Endothelial cell of umbilical vein (primary cell): Measurements from ENCODE around the gene RFNG. TPM values are rescaled to one million over a fixed set of nuclear protein-coding genes. Genes with fewer than 3 reads are reported as not detected.

Source experiments
- BruUV-seq: library from RNA; stranded (reverse); fragments of 400-500 nt; replicated peaks from 2 replicates; lab custom pipeline; 2021; lab: Mats Ljungman, UMichigan
- CTCF ChIA-PET: fragments of 300-600, 350-600 bp; sonication (Branson Sonifier 250); formaldehyde crosslinking; loops from one replicate; lab custom pipeline; 2021; ENCODE audit warnings: antibody characterized with exemption, inconsistent platforms; lab: Charles Lee
- POLR2A ChIA-PET: fragments of 300-600, 350-600 bp; sonication (Branson Sonifier 250); formaldehyde crosslinking; loops from one replicate; lab custom pipeline; 2021; ENCODE audit warnings: antibody characterized with exemption, inconsistent platforms; lab: Charles Lee
- DNase-seq: peaks from one replicate; pipeline ENCODE4 v3.0.0-alpha.2; 2011; ENCODE audit warnings: low read depth, low spot score
- FAIRE-seq: peaks from 2 replicates; lab custom pipeline; 2011; peaks lifted over from hg19 to GRCh38; lab: Jason Lieb, UNC
- H2AFZ ChIP-seq: 2 replicates; pipeline ENCODE4 v1.6.0; 2012; ENCODE audit warnings: low read depth, low read length, control low read depth, inconsistent platforms
- H3K27ac ChIP-seq: 2 replicates; pipeline ENCODE4 v1.5.1; 2011; ENCODE audit warnings: low read depth, mild to moderate bottlenecking, control low read depth, low read length, moderate library complexity; ENCODE audit not compliant: insufficient read depth
- H3K27me3 ChIP-seq, 2 experiments: 2 replicates each; pipeline versions ENCODE4 v1.6.0 to v1.6.1; 2011; ENCODE audit warnings: low read length in 2 of 2, mixed read lengths in 1 of 2; ENCODE audit not compliant: control insufficient read depth in 2 of 2, insufficient read depth in 2 of 2
- H3K36me3 ChIP-seq, 2 experiments: 2 replicates in 1 of 2; 3 replicates in 1 of 2; pipeline ENCODE4 v1.5.1; 2011; ENCODE audit warnings: low read length in 2 of 2, mild to moderate bottlenecking in 1 of 2, moderate library complexity in 1 of 2; ENCODE audit not compliant: control insufficient read depth in 2 of 2, insufficient read depth in 2 of 2; ENCODE audit errors: extremely low read depth in 1 of 2
- H3K4me1 ChIP-seq: 3 replicates; pipeline ENCODE4 v1.5.1; 2011; ENCODE audit warnings: mild to moderate bottlenecking, low read length; ENCODE audit not compliant: control insufficient read depth, insufficient read depth; ENCODE audit errors: extremely low read depth
- H3K4me2 ChIP-seq: 2 replicates; pipeline ENCODE4 v1.6.1; 2011; ENCODE audit warnings: low read length, control low read depth, mixed read lengths; ENCODE audit not compliant: insufficient read depth
- H3K4me3 ChIP-seq, 3 experiments: fragments of 200-600 bp in 1 of 3; sonication (generic), shearing (Covaris generic) in 1 of 3; replicated peaks in 1 of 3; 2 replicates each; pipeline ENCODE4 v1.5.1; 2011 to 2016; ENCODE audit warnings: control low read depth in 3 of 3, low read length in 3 of 3, mild to moderate bottlenecking in 2 of 3, inconsistent platforms in 1 of 3, low read depth in 1 of 3, moderate library complexity in 1 of 3; ENCODE audit not compliant: insufficient read depth in 1 of 3
- H3K79me2 ChIP-seq: 2 replicates; pipeline ENCODE4 v1.6.0; 2012; ENCODE audit warnings: low read length, inconsistent platforms; ENCODE audit not compliant: control insufficient read depth, insufficient read depth
- H3K9ac ChIP-seq: replicated peaks from 2 replicates; pipeline ENCODE3; 2011; ENCODE audit warnings: low read length, control low read depth; ENCODE audit not compliant: insufficient read depth; ENCODE audit errors: extremely low read depth
- H3K9me1 ChIP-seq: replicated peaks from 3 replicates; pipeline ENCODE4 v1.6.0; 2011; ENCODE audit warnings: mild to moderate bottlenecking, low read length; ENCODE audit not compliant: control insufficient read depth, insufficient read depth; ENCODE audit errors: extremely low read depth
- H3K9me3 ChIP-seq: replicated peaks from 2 replicates; pipeline ENCODE4 v1.5.1; 2012; ENCODE audit warnings: low read length, inconsistent platforms; ENCODE audit not compliant: control insufficient read depth, insufficient read depth
- H4K20me1 ChIP-seq: replicated peaks from 2 replicates; pipeline ENCODE3; 2011; ENCODE audit warnings: mild to moderate bottlenecking, low read length; ENCODE audit not compliant: control insufficient read depth, insufficient read depth; ENCODE audit errors: extremely low read depth
- GATA2 ChIP-seq: IDR thresholded peaks from 2 replicates; pipeline ENCODE4 v1.7.0; 2011; ENCODE audit warnings: low read depth, mild to moderate bottlenecking, moderate library complexity, mixed read lengths, low read length; ENCODE audit not compliant: insufficient read length, insufficient read depth
- MAX ChIP-seq: IDR thresholded peaks from 2 replicates; pipeline ENCODE4 v1.6.1; 2011; ENCODE audit not compliant: insufficient read depth, insufficient read length
- MYC ChIP-seq: IDR thresholded peaks from one replicate; pipeline ENCODE4 v1.6.1; 2011; ENCODE audit warnings: mild to moderate bottlenecking, low read depth, low read length
- POLR2A ChIP-seq: IDR thresholded peaks from 2 replicates; pipeline ENCODE4 v1.6.1; 2012; ENCODE audit warnings: low read depth, mild to moderate bottlenecking, control low read depth, low read length
- POLR2AphosphoS5 ChIP-seq: IDR thresholded peaks from 2 replicates; pipeline ENCODE4 v1.6.1; 2012; ENCODE audit warnings: low read depth, mild to moderate bottlenecking, control low read depth, low read length, moderate library complexity; ENCODE audit not compliant: insufficient read depth
- dilution Hi-C: fragments of 300-500 bp; cut with MboI; formaldehyde crosslinking; loops from one replicate; pipeline ENCODE4 v1.15.0; 2019; ENCODE audit warnings: low sequenced_read_pairs; ENCODE audit not compliant: extremely low pct_ligation_motif_present
- intact Hi-C: fragments of 100-400 bp; cut with micrococcal nuclease; formaldehyde crosslinking; loops from one replicate; pipeline ENCODE4 v1.10.0; 2022
- polyA plus RNA-seq, 4 experiments: library from polyadenylated mRNA; depleted of rRNA in 3 of 4; stranded (reverse) in 3 of 4; unstranded in 1 of 4; fragments of >200 nt; gene quantifications; 2 replicates each; pipeline versions ENCODE4 v1.2.1 to v1.2.3, GENCODE V29; 2011 to 2012; ENCODE audit warnings: missing spikeins in 1 of 4
- total RNA-seq: library from RNA; stranded (reverse); gene quantifications from 2 replicates; pipeline ENCODE4 v1.2.3, GENCODE V29; 2021

The RFNG gene
- total and polyA plus RNA-seq, 2 donors (not counting 3 experiments of a cell fraction or from before 2014, with no cell fraction given), result 33.7 to 40.0 TPM

GRCh38 chr17:82070611-82071010, 19.0 kb upstream of the RFNG start:
- Histone ChIP-seq H3K79me2 (peaks cover 7% of the 10 kb centered on the region), H4K20me1 (no peaks in the 10 kb centered on the region), H2AFZ (no peak overlapping the region), H3K27me3 (no peaks in the 10 kb centered on the region), H3K36me3 (no peaks in the 10 kb centered on the region), H3K9me3 (no peaks in the 10 kb centered on the region), H3K9me1 (no peaks in the 10 kb centered on the region), H3K4me1 (peaks cover 6% of the 10 kb centered on the region), H3K27ac (no peak overlapping the region), H3K4me3 (no peak overlapping the region), H3K9ac (no peak overlapping the region), H3K4me2 (no peak overlapping the region)
- FAIRE-seq (no peak), DNase-seq (no peak)
- ChIA-PET CTCF (interaction anchor here (0.9 kb wide), 1 partner anchor 50 kb away, joined by 3 read pairs; no protein-coding TSS in a partner anchor), POLR2A (no interaction called here)
- dilution Hi-C loops, result no loop called here
- TF ChIP-seq MYC (no peak), MAX (no peak)
- intact Hi-C loops, result no loop called here
- BruUV-seq, result no TSS peak

GRCh38 chr17:82065638-82066303, 14.2 kb upstream of the RFNG start, which contains the start of gene DUS1L:
Gene DUS1L (minus strand): TSS chr17:82065804. CDS start chr17:82065059, 745 bp downstream.
- FAIRE-seq (peak; percentile 15), DNase-seq (peak; percentile 23)
- no TSS peak for BruUV-seq

More at GRCh38 chr17:82065638-82066303, 14.2 kb upstream of the RFNG start, which contains the start of gene DUS1L:
- ChIA-PET POLR2A (interaction anchor here (0.7 kb wide), 1 partner anchor 33 kb away, joined by 3 read pairs; no protein-coding TSS in a partner anchor), CTCF (interaction anchor here (1.1 kb wide), 1 partner anchor 35 kb away, joined by 3 read pairs; no protein-coding TSS in a partner anchor)
- peak within 1 kb of the TSS; percentile 48 for H3K27ac ChIP-seq
- dilution Hi-C loops (no loop called here), intact Hi-C loops (no loop called here)
- H3K4me2 ChIP-seq, result peak within 1 kb of the TSS; percentile 78
- peak; percentile 38 for TF ChIP-seq POLR2AphosphoS5
- TF ChIP-seq POLR2A, result peak; percentile 42
- TF ChIP-seq GATA2, result no peak
- TF ChIP-seq MYC, result no peak
- H3K36me3 ChIP-seq, result peaks cover 0 to 12% of the 10 kb centered on the region in 2 experiments
- no peaks in the 10 kb centered on the region for H3K9me3 ChIP-seq
- peak within 1 kb of the TSS; percentile 99 for H2AFZ ChIP-seq
- peaks cover 14% of the 10 kb centered on the region for H3K79me2 ChIP-seq
- H4K20me1 ChIP-seq, result no peaks in the 10 kb centered on the region
- peak within 1 kb of the TSS; percentile 77 for H3K9ac ChIP-seq
- H3K9me1 ChIP-seq, result no peaks in the 10 kb centered on the region
- peak within 1 kb of the TSS; percentile 58 to 82 (median 76) for H3K4me3 ChIP-seq
- H3K4me1 ChIP-seq, result peaks cover 15% of the 10 kb centered on the region
- H3K27me3 ChIP-seq, result no peaks in the 10 kb centered on the region
